Neural crest cell (in vitro differentiated cells): ENCODE measurements around the gene AKT2. TPM values are rescaled to one million over a fixed set of nuclear protein-coding genes. Genes with fewer than 3 reads are reported as not detected.

ENCODE experiments used
- DNase-seq: peaks from one replicate; pipeline ENCODE4 v3.0.0; 2021; ENCODE audit warnings: low read depth, mixed read lengths, low spot score
- H3K27ac Mint-ChIP-seq: one replicate; pipeline ENCODE4 v1.8.0; 2021; ENCODE audit warnings: mild to moderate bottlenecking, mixed read lengths; ENCODE audit not compliant: unreplicated experiment
- H3K27me3 Mint-ChIP-seq: 2 replicates; pipeline ENCODE4 v1.8.0; 2021; ENCODE audit warnings: low read depth, mild to moderate bottlenecking, mixed read lengths
- H3K36me3 Mint-ChIP-seq: 2 replicates; pipeline ENCODE4 v1.8.0; 2021; ENCODE audit warnings: low read depth, mild to moderate bottlenecking, mixed read lengths
- H3K4me1 Mint-ChIP-seq: 2 replicates; pipeline ENCODE4 v1.8.0; 2021; ENCODE audit warnings: mixed read lengths
- H3K4me3 Mint-ChIP-seq: one replicate; pipeline ENCODE4 v1.8.0; 2021; ENCODE audit warnings: mild to moderate bottlenecking, mixed read lengths
- H3K9me3 Mint-ChIP-seq: 2 replicates; pipeline ENCODE4 v1.8.0; 2021; ENCODE audit warnings: mixed read lengths
- CTCF ChIP-seq: fragments of 200-600 bp; sonication (generic); conservative IDR thresholded peaks from 2 replicates; pipeline ENCODE4 v1.5.0; 2021; ENCODE audit warnings: antibody characterized with exemption, mild to moderate bottlenecking
- total RNA-seq: library from RNA; stranded (reverse); gene quantifications from 2 replicates; pipeline ENCODE4 v1.2.1, GENCODE V29; 2021

The AKT2 gene
- total RNA-seq, 1 donor from 2014 or later, result 147 TPM

- H3K36me3 Mint-ChIP-seq, result peaks cover 4% of the 10 kb centered on the region
- no peak overlapping the region for H3K4me3 Mint-ChIP-seq
- no peak overlapping the region for H3K27ac Mint-ChIP-seq
- no peaks in the 10 kb centered on the region for H3K9me3 Mint-ChIP-seq
- no peaks in the 10 kb centered on the region for H3K27me3 Mint-ChIP-seq
- TF ChIP-seq CTCF, result no peak
- DNase-seq, result no peak
- peaks cover 15% of the 10 kb centered on the region for H3K4me1 Mint-ChIP-seq
These were observed 49.2 kb downstream of the AKT2 start for GRCh38 chr19:40236026-40236355.

- H3K4me3 Mint-ChIP-seq, result no peak overlapping the region
- peaks cover 18% of the 10 kb centered on the region for H3K4me1 Mint-ChIP-seq
- H3K27ac Mint-ChIP-seq, result no peak overlapping the region
- no peaks in the 10 kb centered on the region for H3K27me3 Mint-ChIP-seq
- peaks cover 4% of the 10 kb centered on the region for H3K36me3 Mint-ChIP-seq
- TF ChIP-seq CTCF, result peak; percentile 16
- no peaks in the 10 kb centered on the region for H3K9me3 Mint-ChIP-seq
- DNase-seq, result no peak
These were observed 49.7 kb downstream of the AKT2 start for GRCh38 chr19:40235238-40236025.

- Mint-ChIP-seq H3K4me3 (no peak overlapping the region), H3K9me3 (no peaks in the 10 kb centered on the region), H3K27me3 (no peaks in the 10 kb centered on the region), H3K36me3 (peaks cover 4% of the 10 kb centered on the region), H3K4me1 (peaks cover 18% of the 10 kb centered on the region), H3K27ac (no peak overlapping the region)
- no peak for DNase-seq
- TF ChIP-seq CTCF, result no peak
These were observed 50.5 kb downstream of the AKT2 start for GRCh38 chr19:40234429-40235237.

GRCh38 chr19:40233811-40234389 is 51.2 kb downstream of the AKT2 start:
- no peak overlapping the region for H3K4me3 Mint-ChIP-seq

More at GRCh38 chr19:40233811-40234389, 51.2 kb downstream of the AKT2 start:
- peaks cover 4% of the 10 kb centered on the region for H3K36me3 Mint-ChIP-seq
- H3K9me3 Mint-ChIP-seq, result no peaks in the 10 kb centered on the region
- no peak for DNase-seq
- H3K4me1 Mint-ChIP-seq, result peaks cover 18% of the 10 kb centered on the region
- no peak overlapping the region for H3K27ac Mint-ChIP-seq
- TF ChIP-seq CTCF, result no peak
- H3K27me3 Mint-ChIP-seq, result no peaks in the 10 kb centered on the region
